Measurements from ENCODE around the gene GTF3C5. TPM values are rescaled to one million over a fixed set of nuclear protein-coding genes. Genes with fewer than 3 reads are reported as not detected.

GTF3C5 gene
- polyA plus RNA-seq, 1 of the 3 experiments (the other 2 are of a cell fraction), result 57.3 TPM

DNA sequence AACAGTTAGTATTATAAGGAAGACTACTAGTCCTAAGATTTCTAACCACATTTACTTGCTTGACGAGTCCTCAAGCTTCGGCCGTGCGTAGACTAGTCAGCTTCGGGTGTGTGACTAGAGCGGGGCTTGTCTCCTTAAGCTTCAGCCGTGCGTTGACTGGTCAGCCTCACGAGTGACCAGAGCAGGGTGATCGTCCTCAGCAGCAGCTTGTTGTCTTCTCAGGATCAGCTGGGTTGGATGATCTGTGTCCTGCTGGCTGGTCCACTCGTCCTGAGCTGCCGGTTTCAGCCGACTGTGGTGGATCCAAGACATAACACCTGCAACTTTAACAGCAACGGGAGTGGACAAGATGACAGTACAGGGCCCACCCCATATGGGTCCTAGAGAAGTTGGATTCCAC is 47.7 kb downstream of the GTF3C5 start:
- CTCF ChIA-PET, result interaction anchor here (1.2 to 1.4 kb wide), 3 partner anchors 14 to 69 kb away, joined by 4 to 6 read pairs (median 5); no protein-coding TSS in a partner anchor
- Histone ChIP-seq H3K9ac (no peak overlapping the region), H3K4me3 (ENCODE audit: low read depth in 2 of 2, low read length in 1 of 2) (no peak overlapping the region), H3K27me3 (ENCODE audit: insufficient read depth) (no peaks in the 10 kb centered on the region), H3F3A (replicated peaks; ENCODE audit: insufficient read depth) (peaks cover 14% of the 10 kb centered on the region), H3K4me2 (no peak overlapping the region), H2AFZ (ENCODE audit: low read depth) (no peak overlapping the region), H3K9me2 (no peaks in the 10 kb centered on the region), H3K79me2 (ENCODE audit: insufficient read depth) (no peaks in the 10 kb centered on the region), H4K20me1 (ENCODE audit: insufficient read depth) (no peaks in the 10 kb centered on the region), H3K9me3 (no peaks in the 10 kb centered on the region), H3K36me3 (replicated peaks in 1 of 2; ENCODE audit: control insufficient read depth in 1 of 2, insufficient read depth in 2 of 2, low read length in 1 of 2) (no peaks in the 10 kb centered on the region), H3K4me1 (ENCODE audit: control insufficient read depth in 1 of 2, insufficient read depth in 2 of 2, low read depth in 1 of 2, low read length in 1 of 2) (peaks cover 0 to 16% of the 10 kb centered on the region in 2 experiments; a peak in 3 of 4 replicates), H3K27ac (ENCODE audit: low read depth in 2 of 2, low read length in 1 of 2) (no peak overlapping the region)
- POLR2A ChIA-PET, result no interaction called here
- no peak for TF ChIP-seq NRF1 (IDR thresholded peaks at IDR 0.05; ENCODE audit: low read depth, low read length)
- TF ChIP-seq, protein P1, sequence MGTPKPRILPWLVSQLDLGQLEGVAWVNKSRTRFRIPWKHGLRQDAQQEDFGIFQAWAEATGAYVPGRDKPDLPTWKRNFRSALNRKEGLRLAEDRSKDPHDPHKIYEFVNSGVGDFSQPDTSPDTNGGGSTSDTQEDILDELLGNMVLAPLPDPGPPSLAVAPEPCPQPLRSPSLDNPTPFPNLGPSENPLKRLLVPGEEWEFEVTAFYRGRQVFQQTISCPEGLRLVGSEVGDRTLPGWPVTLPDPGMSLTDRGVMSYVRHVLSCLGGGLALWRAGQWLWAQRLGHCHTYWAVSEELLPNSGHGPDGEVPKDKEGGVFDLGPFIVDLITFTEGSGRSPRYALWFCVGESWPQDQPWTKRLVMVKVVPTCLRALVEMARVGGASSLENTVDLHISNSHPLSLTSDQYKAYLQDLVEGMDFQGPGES (IDR thresholded peaks at IDR 0.05; ENCODE audit: low read depth, low read length), result no peak
- DNase-seq, result no peak
- WGBS (ENCODE audit: low lambda C conversion rate), result 76% methylated on average over 14 of the region's 14 CpGs

DNA sequence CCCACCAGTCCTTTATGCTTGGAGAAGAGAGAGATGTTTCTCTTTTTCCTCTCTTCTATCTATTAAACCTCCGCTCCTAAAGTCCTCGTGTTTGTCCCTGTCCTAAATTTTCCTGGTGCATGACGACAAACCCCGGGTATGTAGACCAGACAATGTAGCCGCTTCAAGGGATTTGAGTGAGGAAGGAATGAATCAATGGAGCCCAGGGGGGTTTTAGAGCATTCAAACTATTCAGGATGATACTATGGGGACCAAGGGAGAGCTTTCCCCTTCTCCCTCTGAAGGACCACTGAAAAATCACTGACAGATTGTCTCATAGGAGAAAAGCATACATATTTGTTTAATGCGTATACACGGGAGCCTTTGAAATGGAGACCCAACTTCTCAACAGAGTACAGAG is 49.4 kb downstream of the GTF3C5 start:
- Histone ChIP-seq H3K27me3 (ENCODE audit: insufficient read depth) (no peaks in the 10 kb centered on the region), H3K9me2 (no peaks in the 10 kb centered on the region), H3K9me3 (no peaks in the 10 kb centered on the region), H3F3A (replicated peaks; ENCODE audit: insufficient read depth) (peaks cover 11% of the 10 kb centered on the region), H3K4me2 (no peak overlapping the region), H3K79me2 (ENCODE audit: insufficient read depth) (no peaks in the 10 kb centered on the region), H3K27ac (ENCODE audit: low read depth in 2 of 2, low read length in 1 of 2) (no peak overlapping the region), H3K4me3 (ENCODE audit: low read depth in 2 of 2, low read length in 1 of 2) (no peak overlapping the region), H3K4me1 (ENCODE audit: control insufficient read depth in 1 of 2, insufficient read depth in 2 of 2, low read depth in 1 of 2, low read length in 1 of 2) (peaks cover 0 to 12% of the 10 kb centered on the region in 2 experiments; a peak in 3 of 4 replicates), H3K9ac (no peak overlapping the region), H2AFZ (ENCODE audit: low read depth) (no peak overlapping the region), H3K36me3 (replicated peaks in 1 of 2; ENCODE audit: control insufficient read depth in 1 of 2, insufficient read depth in 2 of 2, low read length in 1 of 2) (no peaks in the 10 kb centered on the region), H4K20me1 (ENCODE audit: insufficient read depth) (no peaks in the 10 kb centered on the region)
- WGBS (ENCODE audit: low lambda C conversion rate), result 81% methylated on average over 7 of the region's 7 CpGs
- POLR2A ChIA-PET, result no interaction called here
- CTCF ChIA-PET, result interaction anchor here (1.3 kb wide), 1 partner anchor 10 kb away, joined by 3 read pairs; no protein-coding TSS in a partner anchor
- no peak for DNase-seq
- no peak for TF ChIP-seq NRF1 (IDR thresholded peaks at IDR 0.05; ENCODE audit: low read depth, low read length)
- TF ChIP-seq, protein P2, sequence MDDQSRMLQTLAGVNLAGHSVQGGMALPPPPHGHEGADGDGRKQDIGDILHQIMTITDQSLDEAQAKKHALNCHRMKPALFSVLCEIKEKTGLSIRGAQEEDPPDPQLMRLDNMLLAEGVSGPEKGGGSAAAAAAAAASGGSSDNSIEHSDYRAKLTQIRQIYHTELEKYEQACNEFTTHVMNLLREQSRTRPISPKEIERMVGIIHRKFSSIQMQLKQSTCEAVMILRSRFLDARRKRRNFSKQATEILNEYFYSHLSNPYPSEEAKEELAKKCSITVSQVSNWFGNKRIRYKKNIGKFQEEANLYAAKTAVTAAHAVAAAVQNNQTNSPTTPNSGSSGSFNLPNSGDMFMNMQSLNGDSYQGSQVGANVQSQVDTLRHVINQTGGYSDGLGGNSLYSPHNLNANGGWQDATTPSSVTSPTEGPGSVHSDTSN (IDR thresholded peaks at IDR 0.05), result no peak
- no peak for TF ChIP-seq SMC3 (IDR thresholded peaks at IDR 0.05; ENCODE audit: low read depth, low read length)
- TF ChIP-seq FOSL2 (IDR thresholded peaks at IDR 0.05; ENCODE audit: borderline replicate concordance, low read depth), result no peak
- no peak for TF ChIP-seq RAD21 (IDR thresholded peaks at IDR 0.05; ENCODE audit: low read length)
- TF ChIP-seq MEF2A (IDR thresholded peaks at IDR 0.05; ENCODE audit: borderline replicate concordance, low read depth), result no peak
- TF ChIP-seq RFX5 (IDR thresholded peaks at IDR 0.05; ENCODE audit: low read length), result no peak
- TF ChIP-seq FOXJ3 (CRISPR knock-in tag; IDR thresholded peaks at IDR 0.05), result no peak
- TF ChIP-seq FOXM1 (IDR thresholded peaks at IDR 0.05; ENCODE audit: low read depth), result no peak
- no peak for TF ChIP-seq RCOR1 (IDR thresholded peaks at IDR 0.05; ENCODE audit: low read length)
- no peak for TF ChIP-seq NFIC (IDR thresholded peaks at IDR 0.05; ENCODE audit: borderline replicate concordance)
- TF ChIP-seq, protein P3, sequence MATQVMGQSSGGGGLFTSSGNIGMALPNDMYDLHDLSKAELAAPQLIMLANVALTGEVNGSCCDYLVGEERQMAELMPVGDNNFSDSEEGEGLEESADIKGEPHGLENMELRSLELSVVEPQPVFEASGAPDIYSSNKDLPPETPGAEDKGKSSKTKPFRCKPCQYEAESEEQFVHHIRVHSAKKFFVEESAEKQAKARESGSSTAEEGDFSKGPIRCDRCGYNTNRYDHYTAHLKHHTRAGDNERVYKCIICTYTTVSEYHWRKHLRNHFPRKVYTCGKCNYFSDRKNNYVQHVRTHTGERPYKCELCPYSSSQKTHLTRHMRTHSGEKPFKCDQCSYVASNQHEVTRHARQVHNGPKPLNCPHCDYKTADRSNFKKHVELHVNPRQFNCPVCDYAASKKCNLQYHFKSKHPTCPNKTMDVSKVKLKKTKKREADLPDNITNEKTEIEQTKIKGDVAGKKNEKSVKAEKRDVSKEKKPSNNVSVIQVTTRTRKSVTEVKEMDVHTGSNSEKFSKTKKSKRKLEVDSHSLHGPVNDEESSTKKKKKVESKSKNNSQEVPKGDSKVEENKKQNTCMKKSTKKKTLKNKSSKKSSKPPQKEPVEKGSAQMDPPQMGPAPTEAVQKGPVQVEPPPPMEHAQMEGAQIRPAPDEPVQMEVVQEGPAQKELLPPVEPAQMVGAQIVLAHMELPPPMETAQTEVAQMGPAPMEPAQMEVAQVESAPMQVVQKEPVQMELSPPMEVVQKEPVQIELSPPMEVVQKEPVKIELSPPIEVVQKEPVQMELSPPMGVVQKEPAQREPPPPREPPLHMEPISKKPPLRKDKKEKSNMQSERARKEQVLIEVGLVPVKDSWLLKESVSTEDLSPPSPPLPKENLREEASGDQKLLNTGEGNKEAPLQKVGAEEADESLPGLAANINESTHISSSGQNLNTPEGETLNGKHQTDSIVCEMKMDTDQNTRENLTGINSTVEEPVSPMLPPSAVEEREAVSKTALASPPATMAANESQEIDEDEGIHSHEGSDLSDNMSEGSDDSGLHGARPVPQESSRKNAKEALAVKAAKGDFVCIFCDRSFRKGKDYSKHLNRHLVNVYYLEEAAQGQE (IDR thresholded peaks at IDR 0.05; ENCODE audit: low read depth, low read length), result no peak
- TF ChIP-seq EP300 (IDR thresholded peaks at IDR 0.05; ENCODE audit: borderline replicate concordance in 1 of 2, low read depth in 1 of 2, low read length in 1 of 2), result no peak
- TF ChIP-seq, protein P4, sequence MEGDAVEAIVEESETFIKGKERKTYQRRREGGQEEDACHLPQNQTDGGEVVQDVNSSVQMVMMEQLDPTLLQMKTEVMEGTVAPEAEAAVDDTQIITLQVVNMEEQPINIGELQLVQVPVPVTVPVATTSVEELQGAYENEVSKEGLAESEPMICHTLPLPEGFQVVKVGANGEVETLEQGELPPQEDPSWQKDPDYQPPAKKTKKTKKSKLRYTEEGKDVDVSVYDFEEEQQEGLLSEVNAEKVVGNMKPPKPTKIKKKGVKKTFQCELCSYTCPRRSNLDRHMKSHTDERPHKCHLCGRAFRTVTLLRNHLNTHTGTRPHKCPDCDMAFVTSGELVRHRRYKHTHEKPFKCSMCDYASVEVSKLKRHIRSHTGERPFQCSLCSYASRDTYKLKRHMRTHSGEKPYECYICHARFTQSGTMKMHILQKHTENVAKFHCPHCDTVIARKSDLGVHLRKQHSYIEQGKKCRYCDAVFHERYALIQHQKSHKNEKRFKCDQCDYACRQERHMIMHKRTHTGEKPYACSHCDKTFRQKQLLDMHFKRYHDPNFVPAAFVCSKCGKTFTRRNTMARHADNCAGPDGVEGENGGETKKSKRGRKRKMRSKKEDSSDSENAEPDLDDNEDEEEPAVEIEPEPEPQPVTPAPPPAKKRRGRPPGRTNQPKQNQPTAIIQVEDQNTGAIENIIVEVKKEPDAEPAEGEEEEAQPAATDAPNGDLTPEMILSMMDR (IDR thresholded peaks at IDR 0.05), result no peak

All from SK-N-SH (cell line).